Hematopoietic multipotent progenitor cell treated with erythropoietin and hydrocortisone succinate and interleukin-3 and kit ligand, for 6 days (in vitro differentiated cells): ENCODE data around the gene LMBRD1.
"Not testable (repeated sequence)": the region's sequence is repeated elsewhere in the genome, so short reads cannot be mapped to it uniquely, and the experiment has no call there.

Experiments used
- DNase-seq: peaks from one replicate; pipeline ENCODE4 v3.0.0-alpha.2; 2015

LMBRD1 gene

DNA sequence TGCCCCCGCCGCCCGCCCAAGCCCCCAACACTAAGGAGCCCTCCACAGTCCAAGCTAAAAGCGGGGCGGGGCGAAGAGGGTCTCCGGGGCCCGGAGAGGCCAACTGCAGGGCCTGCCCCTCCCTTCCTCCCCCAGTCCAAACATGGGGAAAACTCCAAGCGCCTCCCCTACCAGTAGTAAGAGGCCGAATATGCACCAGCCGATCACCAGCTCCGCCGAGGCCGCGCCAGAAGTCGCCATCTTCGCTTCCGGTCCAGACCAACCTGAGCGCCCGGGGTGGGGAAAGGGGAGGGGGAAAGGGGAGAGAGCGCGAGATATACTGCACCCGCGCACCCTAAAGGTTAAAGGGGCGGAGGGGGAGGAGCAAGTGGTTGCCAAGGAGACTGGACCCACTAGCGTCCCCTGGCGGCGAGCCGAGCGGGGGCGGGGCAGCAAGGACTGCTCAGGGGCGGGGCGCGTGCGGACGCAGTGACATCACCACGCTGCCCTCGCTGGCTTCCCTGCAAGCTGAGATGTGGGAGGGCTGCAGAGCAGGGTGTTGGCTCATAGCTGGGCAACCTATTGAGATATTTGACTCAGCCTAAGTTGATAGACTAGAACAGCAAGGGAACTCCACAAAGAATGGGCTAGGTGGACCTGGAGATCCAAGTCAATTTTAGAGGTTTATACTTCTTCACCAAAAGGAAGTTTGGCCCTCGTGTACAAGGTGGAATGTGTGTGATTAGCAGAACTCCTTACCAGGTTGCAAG is at the start of gene LMBRD1:
Gene LMBRD1, minus strand, starts transcription at position 369 of the 749 bp plus-strand sequence. Its CDS starts 129 bp downstream, at position 240.
- DNase-seq, result peak; percentile 98

GRCh38 chr6:69846312-69846711 is 49.5 kb upstream of the LMBRD1 start:
- DNase-seq, result no peak

GRCh38 chr6:69843189-69843588 is 46.4 kb upstream of the LMBRD1 start:
- no peak for DNase-seq

DNA sequence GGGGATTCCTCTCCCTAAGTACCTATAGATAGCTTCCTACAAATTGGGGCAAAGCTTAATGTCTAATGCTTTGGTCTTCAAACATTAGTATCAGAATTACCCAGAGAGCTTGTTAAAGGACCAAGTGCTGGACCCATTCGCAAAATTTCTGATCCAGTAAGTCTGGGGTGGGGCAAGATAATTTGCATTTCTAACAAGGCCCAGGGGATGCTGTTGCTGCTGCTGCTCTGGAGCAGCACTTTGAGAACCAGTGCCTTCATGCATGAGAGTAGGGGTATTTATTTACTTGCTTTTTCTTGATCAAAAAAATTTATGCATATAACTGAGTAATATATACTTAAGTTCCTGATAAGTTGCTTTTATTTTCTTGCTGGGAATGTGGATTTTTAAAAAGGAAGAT is 45.1 kb upstream of the LMBRD1 start:
- DNase-seq, result no peak

DNA sequence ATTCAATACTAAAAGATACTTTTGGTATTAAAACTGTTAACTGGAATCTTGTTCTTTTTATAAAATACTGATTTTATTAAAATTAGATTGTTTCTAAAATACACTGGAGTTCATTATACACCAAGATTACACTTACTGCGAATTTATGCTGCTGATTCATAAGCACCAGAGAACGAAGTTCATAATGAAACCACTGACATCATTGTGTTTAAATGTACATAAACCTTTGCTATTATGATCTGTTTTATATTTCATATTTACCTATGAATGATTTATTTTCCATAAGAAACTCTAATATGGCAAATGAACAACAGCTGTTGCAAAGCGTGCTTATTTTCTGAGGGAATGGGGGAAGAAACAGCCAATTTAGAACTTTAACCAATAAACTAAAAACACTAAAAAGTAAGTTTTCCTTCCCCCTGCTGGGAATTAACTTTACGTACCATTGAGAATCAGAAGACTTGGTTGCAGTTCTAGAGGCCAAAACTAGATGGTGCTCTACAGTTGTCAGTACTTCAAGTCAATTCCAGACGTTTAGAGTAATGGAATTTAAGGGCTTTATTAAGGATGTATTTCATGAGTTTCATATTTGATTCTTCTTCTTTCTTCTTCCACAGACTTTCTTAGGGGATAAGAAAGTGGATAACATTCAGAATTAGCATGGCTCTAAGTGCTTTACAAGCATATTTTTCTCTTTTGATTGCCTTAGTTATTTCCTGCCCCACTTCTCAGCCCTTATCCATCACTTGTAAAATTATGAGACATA is 38.8 kb upstream of the LMBRD1 start:
- peak; percentile 73 for DNase-seq

DNA sequence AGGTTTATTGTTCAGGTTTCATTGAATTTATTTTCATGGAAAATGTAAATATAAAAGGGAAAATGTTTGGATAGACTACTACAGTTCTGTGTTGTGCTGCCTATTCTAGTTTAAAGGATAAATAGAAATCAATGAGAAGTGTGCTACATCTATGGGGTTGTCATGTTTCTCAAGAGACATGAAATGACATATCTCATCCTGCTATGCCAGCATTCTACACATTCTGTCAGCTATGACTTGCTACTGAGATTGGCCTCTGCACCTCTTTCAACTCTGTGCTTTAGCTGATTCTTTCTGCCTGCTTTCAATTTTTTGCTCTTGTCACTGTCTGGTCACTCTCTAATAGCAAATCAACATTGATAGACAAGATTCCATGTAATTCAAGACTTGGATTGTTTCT is 35.7 kb upstream of the LMBRD1 start:
- DNase-seq, result no peak

- DNase-seq, result no peak
Measured at GRCh38 chr6:69827276-69827893, 30.6 kb upstream of the LMBRD1 start.

DNA sequence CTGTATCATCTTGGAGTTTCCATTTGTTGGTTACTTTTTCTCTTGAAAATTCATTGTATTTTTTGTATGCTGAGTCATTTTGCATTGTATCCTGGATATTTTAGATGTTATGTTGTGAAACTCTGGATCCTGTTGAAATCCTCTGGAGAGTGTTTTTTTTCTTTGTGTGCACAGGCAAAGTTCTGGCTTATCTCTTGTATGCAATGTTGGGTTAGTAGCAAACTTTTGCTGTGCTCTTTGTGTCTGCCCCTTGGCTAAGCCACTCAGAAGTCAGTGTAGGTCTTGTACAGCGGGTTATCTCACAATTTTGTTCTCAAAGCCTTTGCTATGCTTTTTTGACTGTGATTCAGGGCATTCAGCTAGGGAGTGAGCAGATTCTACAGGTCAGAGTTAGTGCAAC is 29.1 kb upstream of the LMBRD1 start:
- DNase-seq, result no peak

GRCh38 chr6:69824355-69824754 is 27.5 kb upstream of the LMBRD1 start:
- DNase-seq, result not testable (repeated sequence)

- DNase-seq, result no peak
Measured at GRCh38 chr6:69820438-69820837, 23.6 kb upstream of the LMBRD1 start.

- DNase-seq, result no peak
Measured at GRCh38 chr6:69820018-69820417, 23.2 kb upstream of the LMBRD1 start.

GRCh38 chr6:69819138-69819537 is 22.3 kb upstream of the LMBRD1 start:
- DNase-seq, result no peak

- no peak for DNase-seq
Measured at GRCh38 chr6:69818223-69818930, 21.6 kb upstream of the LMBRD1 start.

DNA sequence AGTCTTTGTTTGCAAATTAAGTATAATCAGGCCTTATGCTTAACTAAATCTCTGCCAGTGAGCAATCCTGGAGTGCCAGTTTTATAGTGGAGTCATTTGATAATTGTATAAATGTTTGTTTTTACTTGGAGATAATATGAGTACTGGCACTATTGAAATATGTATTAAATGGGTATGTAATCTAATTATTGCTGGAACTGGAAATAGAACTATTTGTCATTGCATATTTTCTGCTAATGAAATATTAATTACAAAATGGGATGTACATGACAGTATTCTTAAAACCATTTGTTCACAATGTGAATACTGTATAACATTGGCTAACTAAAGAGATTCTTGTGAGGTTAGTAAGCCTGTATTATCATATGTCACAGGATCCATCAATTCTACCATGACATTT is 20.5 kb upstream of the LMBRD1 start:
- DNase-seq, result no peak

- DNase-seq, result no peak
Measured at GRCh38 chr6:69816569-69816968, 19.8 kb upstream of the LMBRD1 start.

GRCh38 chr6:69816026-69816425 is 19.2 kb upstream of the LMBRD1 start:
- DNase-seq, result no peak

DNA sequence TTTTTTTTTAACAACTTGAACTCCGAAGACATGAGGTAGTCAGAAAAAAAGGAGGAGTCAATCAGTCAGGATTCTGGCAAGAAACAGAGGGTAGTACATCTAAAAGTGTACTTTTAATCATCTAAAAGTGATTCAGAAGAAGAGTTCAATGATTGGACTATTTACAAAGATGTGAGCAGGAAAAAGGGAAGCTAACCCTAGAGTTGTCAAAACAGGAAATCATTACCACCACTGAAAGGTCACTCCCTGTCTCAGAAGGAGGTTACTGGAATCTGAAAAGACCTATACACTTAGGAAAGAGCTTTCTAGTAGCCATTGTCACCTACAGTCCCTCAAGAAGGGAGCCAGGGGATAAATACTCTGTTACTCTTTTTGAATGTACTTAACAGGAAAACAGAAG is 16.7 kb upstream of the LMBRD1 start:
- no peak for DNase-seq

- DNase-seq, result no peak
Measured at GRCh38 chr6:69812746-69813427, 16.1 kb upstream of the LMBRD1 start.

DNA sequence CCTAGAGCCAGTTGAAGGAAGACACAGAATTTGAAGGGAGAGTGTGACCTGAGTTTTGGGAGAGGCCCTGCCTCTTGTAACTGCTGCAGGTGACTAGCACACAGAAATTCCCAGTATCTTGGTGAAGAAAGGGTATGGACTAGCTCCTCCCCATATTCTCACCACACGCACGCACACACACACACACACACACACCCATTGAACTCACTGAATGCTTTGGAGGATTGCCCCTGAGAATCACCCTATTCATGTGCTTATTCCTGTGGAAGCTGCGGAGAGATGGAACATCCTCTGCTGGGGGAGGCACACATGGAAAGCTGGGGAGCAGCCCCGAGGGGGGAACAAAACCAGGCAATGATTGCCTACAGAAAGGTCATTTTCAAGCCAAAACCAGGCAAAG is 6.2 kb upstream of the LMBRD1 start:
- no peak for DNase-seq

DNA sequence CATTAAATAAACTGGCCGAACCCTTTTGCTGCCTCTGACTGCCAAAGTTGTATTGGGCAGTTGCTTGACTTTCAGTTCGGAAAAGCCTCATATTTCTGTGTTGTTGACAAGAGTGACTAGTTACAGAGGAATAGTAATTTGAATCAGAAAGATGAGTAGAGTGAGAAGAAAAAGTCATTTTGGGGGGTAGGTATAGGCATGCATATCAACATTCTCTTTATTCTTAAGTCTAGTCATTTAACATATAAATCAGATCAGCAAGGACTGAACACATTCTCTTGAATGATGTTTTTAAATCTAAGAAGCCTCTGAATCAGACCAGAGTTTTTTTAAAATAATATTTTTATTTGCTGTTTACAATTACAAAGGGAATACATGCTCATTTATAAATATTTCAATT is 4.9 kb upstream of the LMBRD1 start:
- no peak for DNase-seq

DNA sequence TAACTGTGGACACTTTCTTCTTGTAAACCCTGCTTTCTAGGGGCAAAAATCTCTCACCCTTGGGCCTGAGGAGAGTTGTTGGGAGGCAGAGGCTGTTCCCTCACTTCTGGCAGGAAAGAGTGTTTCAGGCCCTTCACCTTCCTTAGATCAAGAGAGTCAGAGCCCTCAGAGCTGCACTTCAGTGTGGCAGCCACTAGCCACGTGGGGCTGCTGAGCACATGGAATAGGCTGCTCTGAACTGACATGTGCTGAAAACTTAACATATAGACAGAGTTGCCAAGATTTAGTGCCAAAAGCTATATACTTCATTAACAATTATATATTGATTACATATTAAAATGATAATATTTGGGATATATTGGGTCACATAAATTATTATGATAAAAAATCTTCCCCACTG is 4.4 kb upstream of the LMBRD1 start:
- no peak for DNase-seq

DNA sequence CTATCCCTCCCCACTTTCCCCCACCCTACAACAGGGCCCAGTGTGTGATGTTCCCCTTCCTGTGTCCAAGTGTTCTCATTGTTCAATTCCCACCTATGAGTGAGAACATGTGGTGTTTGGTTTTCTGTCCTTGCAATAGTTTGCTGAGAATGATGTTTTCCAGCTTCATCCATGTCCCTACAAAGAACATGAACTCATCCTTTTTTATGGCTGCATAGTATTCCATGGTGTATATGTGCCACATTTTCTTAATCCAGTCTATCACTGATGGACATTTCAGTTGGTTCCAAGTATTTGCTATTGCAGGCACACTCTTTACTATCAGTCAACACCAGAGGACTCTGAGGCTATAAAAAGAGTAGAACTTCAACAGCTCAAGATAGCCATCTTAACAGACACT is 2.0 kb upstream of the LMBRD1 start:
- DNase-seq, result not testable (repeated sequence)
